SK-N-MC (cell line): ENCODE measurements around the gene ST6GAL1.

Experiments used
- EZH2 ChIP-seq: fragments of 200-600 bp; sonication (generic); IDR thresholded peaks from one replicate; pipeline ENCODE4 v1.6.1; 2017; ENCODE audit warnings: antibody characterized with exemption
- FOXP2 ChIP-seq: optimal IDR thresholded peaks from 2 replicates; pipeline ENCODE3; 2011; ENCODE audit warnings: mild to moderate bottlenecking, moderate library complexity; ENCODE audit not compliant: insufficient read depth; ENCODE audit errors: extremely low read length, control extremely low read depth
- POLR2AphosphoS5 ChIP-seq: IDR thresholded peaks from 2 replicates; pipeline ENCODE4 v1.6.1; 2012; ENCODE audit warnings: mild to moderate bottlenecking, low read depth, low read length, borderline replicate concordance

- TF ChIP-seq EZH2 = no peak
- no peak for TF ChIP-seq POLR2AphosphoS5
- TF ChIP-seq FOXP2 = no peak
These were observed 168.7 kb downstream of the ST6GAL1 start for GRCh38 chr3:187098923-187099512.
